NCI-H526 treated with DMSO at 0.1 percent for 48 hours (cell line): ENCODE measurements around the gene PCDHGA10.
"Not testable (repeated sequence)": the region's sequence is repeated elsewhere in the genome, so short reads cannot be mapped to it uniquely, and the experiment has no call there.

Source experiments
- DNase-seq: peaks from one replicate; lab custom pipeline; 2025; lab: John Stamatoyannopoulos, UW

PCDHGA10 gene

DNA sequence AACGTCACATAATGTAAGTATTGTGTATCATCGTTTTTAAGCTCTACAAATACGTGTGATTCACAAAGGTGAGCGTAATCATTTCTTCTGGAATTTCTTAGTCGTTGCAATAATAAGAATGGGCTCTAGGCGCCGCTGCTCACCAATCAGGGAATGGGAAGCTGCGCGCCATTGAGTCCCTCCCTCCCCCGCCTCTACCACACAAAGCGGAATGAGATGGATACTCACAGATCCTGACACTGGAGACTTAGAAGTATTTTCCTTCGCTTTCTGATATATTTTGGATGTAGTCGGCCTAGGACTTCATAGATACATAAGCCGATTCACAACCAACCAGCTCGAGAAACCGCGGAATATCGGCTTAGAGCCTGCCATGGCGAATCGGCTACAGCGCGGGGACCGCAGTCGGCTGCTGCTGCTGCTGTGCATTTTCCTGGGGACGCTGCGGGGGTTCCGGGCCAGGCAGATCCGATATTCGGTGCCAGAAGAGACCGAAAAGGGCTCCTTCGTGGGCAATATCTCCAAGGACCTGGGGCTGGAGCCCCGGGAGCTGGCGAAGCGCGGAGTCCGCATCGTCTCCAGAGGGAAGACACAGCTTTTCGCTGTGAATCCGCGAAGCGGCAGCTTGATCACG, 8.2 kb downstream of the PCDHGA10 start, which contains the start of gene PCDHGA11:
Gene PCDHGA11 (plus strand): TSS at position 197 of the 634 bp plus-strand sequence. CDS start 177 bp downstream, at position 374.
- no peak for DNase-seq

DNA sequence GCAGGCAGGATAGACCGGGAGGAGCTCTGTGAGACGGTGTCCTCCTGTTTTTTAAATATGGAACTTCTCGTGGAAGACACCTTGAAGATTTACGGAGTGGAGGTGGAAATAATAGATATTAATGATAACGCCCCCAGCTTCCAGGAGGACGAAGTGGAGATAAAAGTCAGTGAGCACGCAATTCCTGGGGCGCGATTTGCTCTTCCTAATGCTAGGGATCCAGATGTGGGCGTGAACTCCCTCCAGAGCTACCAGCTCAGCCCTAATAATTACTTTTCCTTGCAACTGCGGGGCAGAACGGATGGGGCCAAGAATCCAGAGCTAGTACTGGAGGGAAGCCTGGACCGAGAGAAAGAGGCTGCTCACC, 8.7 kb downstream of the PCDHGA10 start:
- DNase-seq, result no peak

DNA sequence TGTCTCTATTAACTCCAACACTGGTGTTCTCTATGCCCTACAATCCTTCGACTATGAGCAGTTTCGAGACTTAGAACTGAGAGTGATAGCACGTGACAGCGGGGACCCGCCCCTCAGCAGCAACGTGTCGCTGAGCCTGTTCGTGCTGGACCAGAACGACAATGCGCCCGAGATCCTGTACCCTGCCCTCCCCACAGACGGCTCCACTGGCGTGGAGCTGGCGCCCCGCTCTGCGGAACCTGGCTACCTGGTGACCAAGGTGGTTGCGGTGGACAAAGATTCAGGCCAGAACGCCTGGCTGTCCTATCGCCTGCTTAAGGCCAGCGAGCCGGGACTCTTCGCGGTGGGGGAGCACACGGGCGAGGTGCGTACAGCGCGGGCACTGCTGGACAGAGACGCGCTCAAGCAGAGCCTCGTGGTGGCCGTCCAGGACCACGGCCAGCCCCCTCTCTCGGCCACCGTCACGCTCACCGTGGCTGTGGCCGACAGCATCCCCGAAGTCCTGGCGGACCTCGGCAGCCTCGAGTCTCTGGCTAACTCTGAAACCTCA, 10.0 kb downstream of the PCDHGA10 start:
- no peak for DNase-seq

DNA sequence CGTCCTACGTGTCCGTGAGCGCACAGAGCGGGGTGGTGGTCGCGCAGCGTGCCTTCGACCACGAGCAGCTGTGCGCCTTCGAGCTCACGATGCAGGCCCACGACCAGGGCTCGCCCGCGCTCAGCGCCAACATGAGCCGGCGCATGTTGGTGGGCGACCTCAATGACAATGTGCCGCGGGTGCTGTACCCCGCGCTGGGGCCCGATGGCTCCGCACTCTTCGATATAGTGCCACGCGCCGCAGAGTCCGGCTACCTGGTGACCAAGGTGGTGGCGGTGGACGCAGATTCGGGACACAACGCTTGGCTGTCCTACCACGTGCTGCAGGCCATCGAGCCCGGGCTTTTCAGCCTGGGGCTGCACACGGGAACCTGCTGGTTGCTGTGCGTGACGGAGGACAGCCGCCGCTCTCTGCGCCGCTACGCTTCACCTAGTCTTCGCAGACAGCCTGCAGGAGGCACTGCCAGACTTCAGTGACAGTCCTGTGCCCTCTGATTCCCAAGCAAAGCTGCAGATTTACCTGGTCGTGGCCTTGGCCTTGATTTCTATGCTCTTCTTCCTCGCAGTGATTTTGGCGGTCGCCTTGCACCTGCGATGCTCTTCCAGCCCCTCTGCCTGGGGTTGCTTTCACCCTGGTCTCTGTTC, 15.1 kb downstream of the PCDHGA10 start:
- DNase-seq, result no peak

DNA sequence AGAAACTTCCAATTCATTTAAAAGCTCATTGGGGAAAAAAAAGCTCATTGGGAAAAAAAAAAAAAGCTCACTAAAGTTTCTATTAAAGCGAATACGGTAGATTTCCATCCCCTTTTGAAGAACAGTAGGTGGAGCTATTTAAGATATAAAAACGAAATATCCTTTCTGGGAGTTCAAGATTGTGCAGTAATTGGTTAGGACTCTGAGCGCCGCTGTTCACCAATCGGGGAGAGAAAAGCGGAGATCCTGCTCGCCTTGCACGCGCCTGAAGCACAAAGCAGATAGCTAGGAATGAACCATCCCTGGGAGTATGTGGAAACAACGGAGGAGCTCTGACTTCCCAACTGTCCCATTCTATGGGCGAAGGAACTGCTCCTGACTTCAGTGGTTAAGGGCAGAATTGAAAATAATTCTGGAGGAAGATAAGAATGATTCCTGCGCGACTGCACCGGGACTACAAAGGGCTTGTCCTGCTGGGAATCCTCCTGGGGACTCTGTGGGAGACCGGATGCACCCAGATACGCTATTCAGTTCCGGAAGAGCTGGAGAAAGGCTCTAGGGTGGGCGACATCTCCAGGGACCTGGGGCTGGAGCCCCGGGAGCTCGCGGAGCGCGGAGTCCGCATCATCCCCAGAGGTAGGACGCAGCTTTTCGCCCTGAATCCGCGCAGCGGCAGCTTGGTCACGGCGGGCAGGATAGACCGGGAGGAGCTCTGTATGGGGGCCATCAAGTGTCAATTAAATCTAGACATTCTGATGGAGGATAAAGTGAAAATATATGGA, 17.7 kb downstream of the PCDHGA10 start, which contains the start of gene PCDHGA12:
Gene PCDHGA12 (plus strand): TSS at position 176 of the 782 bp plus-strand sequence. CDS start 253 bp downstream, at position 429.
- DNase-seq, result peak; percentile 78

DNA sequence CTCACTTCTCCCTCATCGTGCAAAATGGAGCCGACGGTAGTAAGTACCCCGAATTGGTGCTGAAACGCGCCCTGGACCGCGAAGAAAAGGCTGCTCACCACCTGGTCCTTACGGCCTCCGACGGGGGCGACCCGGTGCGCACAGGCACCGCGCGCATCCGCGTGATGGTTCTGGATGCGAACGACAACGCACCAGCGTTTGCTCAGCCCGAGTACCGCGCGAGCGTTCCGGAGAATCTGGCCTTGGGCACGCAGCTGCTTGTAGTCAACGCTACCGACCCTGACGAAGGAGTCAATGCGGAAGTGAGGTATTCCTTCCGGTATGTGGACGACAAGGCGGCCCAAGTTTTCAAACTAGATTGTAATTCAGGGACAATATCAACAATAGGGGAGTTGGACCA, 18.5 kb downstream of the PCDHGA10 start:
- no peak for DNase-seq

DNA sequence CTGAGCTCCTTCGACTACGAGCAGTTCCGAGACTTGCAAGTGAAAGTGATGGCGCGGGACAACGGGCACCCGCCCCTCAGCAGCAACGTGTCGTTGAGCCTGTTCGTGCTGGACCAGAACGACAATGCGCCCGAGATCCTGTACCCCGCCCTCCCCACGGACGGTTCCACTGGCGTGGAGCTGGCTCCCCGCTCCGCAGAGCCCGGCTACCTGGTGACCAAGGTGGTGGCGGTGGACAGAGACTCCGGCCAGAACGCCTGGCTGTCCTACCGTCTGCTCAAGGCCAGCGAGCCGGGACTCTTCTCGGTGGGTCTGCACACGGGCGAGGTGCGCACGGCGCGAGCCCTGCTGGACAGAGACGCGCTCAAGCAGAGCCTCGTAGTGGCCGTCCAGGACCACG, 19.5 kb downstream of the PCDHGA10 start:
- not testable (repeated sequence) for DNase-seq

DNA sequence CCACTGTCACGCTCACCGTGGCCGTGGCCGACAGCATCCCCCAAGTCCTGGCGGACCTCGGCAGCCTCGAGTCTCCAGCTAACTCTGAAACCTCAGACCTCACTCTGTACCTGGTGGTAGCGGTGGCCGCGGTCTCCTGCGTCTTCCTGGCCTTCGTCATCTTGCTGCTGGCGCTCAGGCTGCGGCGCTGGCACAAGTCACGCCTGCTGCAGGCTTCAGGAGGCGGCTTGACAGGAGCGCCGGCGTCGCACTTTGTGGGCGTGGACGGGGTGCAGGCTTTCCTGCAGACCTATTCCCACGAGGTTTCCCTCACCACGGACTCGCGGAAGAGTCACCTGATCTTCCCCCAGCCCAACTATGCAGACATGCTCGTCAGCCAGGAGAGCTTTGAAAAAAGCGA, 19.9 kb downstream of the PCDHGA10 start:
- DNase-seq, result not testable (repeated sequence)

DNA sequence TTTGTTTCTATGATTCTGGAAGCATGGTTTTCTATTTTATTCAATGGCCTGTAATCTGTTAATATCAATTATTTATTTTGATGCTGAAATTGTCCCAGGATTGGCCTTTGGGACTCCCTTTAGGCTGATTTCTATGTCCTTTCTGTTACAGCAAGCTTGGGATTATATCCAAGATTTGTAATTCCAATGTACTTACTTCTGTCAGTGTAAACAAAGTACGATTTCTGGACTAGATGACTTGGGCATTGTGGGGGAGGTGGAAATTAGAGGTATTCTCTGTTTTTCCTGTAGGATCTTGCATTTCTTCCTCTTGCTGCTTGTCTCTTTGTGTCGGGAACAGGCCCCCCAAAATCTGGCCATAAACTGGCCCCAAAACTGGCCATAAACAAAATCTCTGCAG, 21.2 kb downstream of the PCDHGA10 start:
- DNase-seq, result no peak

DNA sequence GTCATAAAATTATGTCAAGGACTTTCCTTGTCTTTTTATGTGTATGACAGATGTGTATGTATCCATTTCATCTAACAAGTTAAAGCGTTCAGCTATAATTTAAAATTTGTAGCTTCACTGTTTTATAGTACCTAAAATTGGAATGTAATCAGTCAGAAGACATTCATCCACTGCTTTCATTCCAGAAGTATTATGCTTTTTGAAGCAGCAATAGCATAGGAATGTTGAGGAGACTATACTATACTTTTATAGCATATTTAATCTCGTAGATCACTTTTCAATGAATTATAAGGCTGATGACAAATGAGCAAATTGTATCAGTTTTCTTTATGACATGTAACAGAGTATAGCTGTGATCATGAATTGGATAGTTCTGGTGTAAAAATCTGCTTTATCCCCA, 24.4 kb downstream of the PCDHGA10 start:
- DNase-seq, result no peak

DNA sequence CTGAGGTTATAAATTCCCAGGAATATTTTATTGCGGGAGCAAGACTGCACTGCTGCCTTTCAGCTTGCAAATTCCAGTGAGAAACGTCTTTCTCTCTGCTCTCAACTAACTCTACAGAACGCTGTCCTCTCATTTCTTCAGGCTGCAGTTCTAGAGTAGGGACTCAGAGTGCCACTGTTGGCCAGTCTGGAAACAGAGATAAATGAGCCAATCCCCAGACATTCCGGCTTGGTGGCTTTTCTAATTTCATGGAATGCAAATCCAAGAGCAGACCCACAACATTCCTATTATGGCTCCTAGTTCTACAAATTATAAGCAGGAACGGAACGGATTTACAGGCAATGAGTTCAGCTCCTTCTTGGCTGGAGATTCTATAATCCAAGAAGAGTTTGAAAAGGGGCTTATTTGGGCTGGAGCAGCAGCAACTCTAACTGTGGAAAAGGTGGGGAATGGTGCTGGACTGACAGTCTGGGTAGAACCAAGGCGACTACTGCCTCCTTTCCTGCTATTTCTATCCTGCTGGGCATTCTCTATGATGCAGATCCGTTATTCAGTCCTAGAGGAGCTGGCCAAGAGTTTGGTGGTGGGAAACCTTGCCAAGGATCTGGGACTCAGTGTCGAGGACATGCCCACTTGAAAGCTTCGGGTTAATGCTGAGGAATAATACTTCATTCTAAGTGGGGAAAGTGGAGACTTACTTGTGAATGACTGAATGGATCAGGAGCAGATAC, 26.8 kb downstream of the PCDHGA10 start:
- peak; percentile 42 for DNase-seq

DNA sequence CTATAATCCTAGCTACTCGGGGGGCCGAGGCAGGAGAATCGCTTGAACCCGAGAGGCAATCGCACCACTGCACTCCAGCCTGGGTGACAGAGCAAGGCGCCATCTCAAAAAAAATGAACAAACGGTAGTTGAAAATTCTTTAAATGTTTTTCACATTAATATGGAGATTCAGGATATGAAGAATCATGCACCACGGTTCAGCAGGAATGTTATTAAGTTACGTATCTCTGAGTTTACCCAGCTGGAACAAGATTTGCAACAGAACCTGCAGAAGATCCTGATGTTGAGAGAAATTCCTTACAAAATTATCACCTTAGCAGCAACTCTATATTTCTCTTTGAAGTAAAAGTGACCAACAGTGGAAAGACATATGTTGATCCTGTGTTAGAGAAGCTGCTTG, 27.6 kb downstream of the PCDHGA10 start:
- DNase-seq, result no peak

DNA sequence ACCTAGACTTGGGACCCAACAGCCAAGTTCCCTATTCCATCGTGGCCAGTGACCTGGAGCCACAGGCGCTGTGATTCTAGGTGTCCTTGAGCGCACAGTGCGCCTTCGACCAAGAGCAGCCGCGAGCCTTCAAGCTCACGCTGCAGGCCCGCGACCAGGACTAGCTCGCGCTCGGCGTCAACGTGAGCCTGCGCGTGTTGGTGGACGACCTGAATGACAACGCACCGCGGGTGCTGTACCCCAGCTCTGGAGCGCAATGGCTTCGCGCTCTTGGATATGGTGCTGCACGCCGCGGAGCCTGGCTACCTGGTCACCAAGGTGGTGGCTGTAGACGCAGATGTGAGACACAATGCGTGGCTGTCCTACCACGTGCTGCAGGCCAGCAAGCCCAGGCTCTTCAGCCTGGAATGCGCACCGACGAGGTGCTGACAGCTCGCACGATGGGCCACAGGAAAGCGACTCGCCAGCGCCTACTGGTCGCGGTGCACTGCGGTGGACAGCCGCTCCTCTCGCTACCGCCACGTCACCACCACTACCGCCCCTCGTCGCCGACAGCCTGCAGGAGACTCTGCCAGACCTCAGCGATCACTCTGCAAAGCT, 28.9 kb downstream of the PCDHGA10 start:
- DNase-seq, result no peak

DNA sequence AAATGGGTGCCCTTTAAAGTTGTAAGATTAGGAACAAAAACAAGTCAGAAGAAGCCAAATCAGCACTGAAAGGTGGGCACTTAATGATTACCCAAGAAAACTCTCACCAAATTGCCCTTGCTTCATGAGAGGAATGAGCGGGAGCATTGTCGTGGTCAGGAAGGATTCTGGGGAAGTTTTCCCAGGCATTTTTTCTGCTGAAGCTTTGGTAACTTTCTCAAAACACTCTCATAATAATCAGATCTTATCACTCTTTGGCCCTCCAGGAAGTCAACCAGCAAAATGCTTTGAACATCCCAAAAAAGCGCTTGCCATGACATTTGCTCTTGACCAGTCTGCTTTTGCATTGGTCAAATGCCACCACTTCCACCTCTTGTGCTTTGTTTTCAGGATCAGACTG, 52.6 kb downstream of the PCDHGA10 start:
- DNase-seq, result no peak
